Astrocyte (in vitro differentiated cells and primary cell): ENCODE data around the gene CNKSR3. TPM values are rescaled to one million over a fixed set of nuclear protein-coding genes. Genes with fewer than 3 reads are reported as not detected.

Experiments
- DNase-seq: peaks from one replicate; pipeline ENCODE4 v3.0.0-alpha.2; 2010; ENCODE audit warnings: low read depth
- FAIRE-seq: peaks from 2 replicates; lab custom pipeline; 2011; peaks lifted over from hg19 to GRCh38; lab: Jason Lieb, UNC
- H2AFZ ChIP-seq: 2 replicates; pipeline ENCODE4 v1.6.0; 2012; ENCODE audit warnings: low read depth, low read length, inconsistent platforms
- H3K27ac ChIP-seq: 2 replicates; pipeline ENCODE4 v1.5.1; 2011; ENCODE audit warnings: low read depth, low read length, inconsistent platforms
- H3K27me3 ChIP-seq: 2 replicates; pipeline ENCODE4 v1.6.0; 2011; ENCODE audit warnings: low read length, inconsistent platforms; ENCODE audit not compliant: insufficient read depth
- H3K36me3 ChIP-seq: 2 replicates; pipeline ENCODE4 v1.5.1; 2011; ENCODE audit warnings: low read length, inconsistent platforms; ENCODE audit not compliant: insufficient read depth
- H3K4me1 ChIP-seq: 2 replicates; pipeline ENCODE4 v1.5.1; 2011; ENCODE audit warnings: low read length, inconsistent platforms; ENCODE audit not compliant: insufficient read depth
- H3K4me2 ChIP-seq: 2 replicates; pipeline ENCODE4 v1.6.0; 2012; ENCODE audit warnings: low read length, inconsistent platforms
- H3K4me3 ChIP-seq: 2 replicates; pipeline ENCODE4 v1.5.1; 2011; ENCODE audit warnings: low read depth, mild to moderate bottlenecking, low read length, inconsistent platforms; ENCODE audit not compliant: insufficient read depth
- H3K79me2 ChIP-seq: 2 replicates; pipeline ENCODE4 v1.6.0; 2012; ENCODE audit warnings: mild to moderate bottlenecking, low read length, inconsistent platforms; ENCODE audit not compliant: insufficient read depth
- H3K9ac ChIP-seq: 2 replicates; pipeline ENCODE4 v1.6.0; 2012; ENCODE audit warnings: mild to moderate bottlenecking, low read length, inconsistent platforms
- H3K9me3 ChIP-seq: 2 replicates; pipeline ENCODE4 v1.5.1; 2012; ENCODE audit warnings: low read depth, mild to moderate bottlenecking, low read length, inconsistent platforms; ENCODE audit not compliant: insufficient read depth
- H4K20me1 ChIP-seq: 2 replicates; pipeline ENCODE4 v1.6.0; 2012; ENCODE audit warnings: low read length, inconsistent platforms; ENCODE audit not compliant: insufficient read depth
- H3K27ac Mint-ChIP-seq: one replicate; pipeline ENCODE4 v1.8.0; 2021; ENCODE audit warnings: mild to moderate bottlenecking, mixed read lengths; ENCODE audit not compliant: unreplicated experiment
- H3K27me3 Mint-ChIP-seq: one replicate; pipeline ENCODE4 v1.8.0; 2021; ENCODE audit warnings: low read depth, mixed read lengths; ENCODE audit not compliant: unreplicated experiment
- H3K36me3 Mint-ChIP-seq: one replicate; pipeline ENCODE4 v1.8.0; 2021; ENCODE audit warnings: low read depth, mixed read lengths; ENCODE audit not compliant: unreplicated experiment
- H3K4me1 Mint-ChIP-seq: one replicate; pipeline ENCODE4 v1.8.0; 2021; ENCODE audit warnings: low read depth, mixed read lengths; ENCODE audit not compliant: unreplicated experiment
- H3K4me3 Mint-ChIP-seq: one replicate; pipeline ENCODE4 v1.8.0; 2021; ENCODE audit warnings: mild to moderate bottlenecking, moderate library complexity, mixed read lengths; ENCODE audit not compliant: unreplicated experiment
- H3K9me3 Mint-ChIP-seq: one replicate; pipeline ENCODE4 v1.8.0; 2021; ENCODE audit warnings: mild to moderate bottlenecking, mixed read lengths; ENCODE audit not compliant: unreplicated experiment
- CTCF ChIP-seq: IDR thresholded peaks from 2 replicates; pipeline ENCODE4 v1.5.1; 2011; ENCODE audit warnings: low read depth, mild to moderate bottlenecking, inconsistent platforms, low read length, moderate library complexity; ENCODE audit not compliant: insufficient read depth
- EZH2 ChIP-seq: IDR thresholded peaks from 2 replicates; pipeline ENCODE4 v1.6.1; 2012; ENCODE audit warnings: mild to moderate bottlenecking, low read length, inconsistent platforms; ENCODE audit not compliant: insufficient read depth
- total RNA-seq: library from RNA; stranded (reverse); gene quantifications from 2 replicates; pipeline ENCODE4 v1.2.1, GENCODE V29; 2021

The CNKSR3 gene
- total RNA-seq, 1 donor from 2014 or later = 11.1 TPM

DNA sequence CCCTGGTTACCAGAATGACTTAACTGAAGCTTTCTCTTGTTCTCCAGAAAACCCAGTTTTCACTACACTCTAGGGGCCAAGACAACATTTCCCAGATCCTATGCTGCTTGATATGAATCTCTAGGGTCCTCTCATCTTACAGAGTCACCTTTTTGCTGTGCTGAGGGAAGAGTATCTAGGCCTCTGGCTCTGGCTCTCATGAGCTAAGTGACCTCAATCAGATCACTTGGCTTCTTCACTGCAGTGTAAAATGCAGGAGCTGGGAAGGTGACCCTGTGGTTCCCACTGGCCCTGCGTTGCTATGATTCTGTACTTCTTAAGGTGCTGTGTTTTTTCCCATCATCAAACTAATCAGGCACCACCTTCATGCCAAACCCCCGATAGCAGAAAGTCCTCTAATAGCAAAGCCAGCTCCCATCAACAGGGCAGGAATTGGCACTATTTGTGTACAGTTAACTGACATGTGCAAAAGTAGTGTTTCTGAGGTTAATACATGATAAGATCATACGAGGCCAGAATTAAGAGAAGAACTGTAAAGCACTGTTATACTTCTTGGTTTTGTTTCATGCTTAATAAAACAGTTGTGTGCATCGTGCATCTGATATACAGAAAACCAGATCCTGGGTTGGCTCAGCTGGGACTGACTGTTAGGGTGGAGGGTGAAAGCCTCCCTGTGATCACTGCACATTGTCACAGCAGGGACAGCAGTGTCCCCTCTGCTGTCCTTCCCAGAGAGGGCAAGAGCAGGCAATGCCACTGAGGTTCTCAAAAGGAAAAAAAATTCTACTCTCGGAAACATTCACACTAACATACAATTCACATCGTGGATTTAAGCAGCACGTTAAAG lies 46.7 kb downstream of the CNKSR3 start:
- no peaks in the 10 kb centered on the region for H3K9me3 ChIP-seq
- Mint-ChIP-seq H3K27ac (no peak overlapping the region), H3K27me3 (no peaks in the 10 kb centered on the region), H3K36me3 (no peaks in the 10 kb centered on the region), H3K4me1 (peaks cover 12% of the 10 kb centered on the region), H3K4me3 (no peak overlapping the region), H3K9me3 (no peaks in the 10 kb centered on the region)
- peaks cover 3% of the 10 kb centered on the region for H4K20me1 ChIP-seq
- no peak overlapping the region for H3K9ac ChIP-seq
- H3K27me3 ChIP-seq = no peaks in the 10 kb centered on the region
- no peak overlapping the region for H2AFZ ChIP-seq
- no peak overlapping the region for H3K27ac ChIP-seq
- TF ChIP-seq CTCF (no peak), EZH2 (no peak)
- FAIRE-seq (no peak), DNase-seq (no peak)
- H3K4me3 ChIP-seq = no peak overlapping the region
- H3K36me3 ChIP-seq = no peaks in the 10 kb centered on the region
- H3K79me2 ChIP-seq = no peaks in the 10 kb centered on the region
- peaks cover 12% of the 10 kb centered on the region for H3K4me1 ChIP-seq
- no peak overlapping the region for H3K4me2 ChIP-seq

DNA sequence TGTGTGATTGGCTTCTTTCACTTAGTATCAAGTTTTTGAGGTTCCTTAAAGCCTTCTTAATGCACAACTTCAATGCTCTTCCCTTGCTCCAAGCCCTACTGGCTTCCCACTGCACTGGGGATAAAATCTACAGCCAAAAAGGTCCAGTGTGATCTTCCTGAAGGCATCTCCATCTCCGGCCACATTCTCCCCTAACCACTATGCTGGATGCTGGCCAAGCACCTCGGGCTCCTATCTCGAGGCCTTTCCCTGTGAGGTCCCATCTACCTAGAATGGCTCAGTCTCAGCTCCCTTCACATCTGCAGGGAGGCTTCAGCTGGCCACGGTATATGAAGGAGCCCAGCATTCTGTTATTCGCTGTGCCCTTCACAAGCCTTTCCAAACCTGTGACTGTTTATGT lies 48.1 kb downstream of the CNKSR3 start:
- Histone ChIP-seq H4K20me1 (peaks cover 3% of the 10 kb centered on the region), H3K9me3 (no peaks in the 10 kb centered on the region), H3K4me2 (no peak overlapping the region), H3K27me3 (no peaks in the 10 kb centered on the region), H3K27ac (no peak overlapping the region), H2AFZ (no peak overlapping the region), H3K79me2 (peaks cover 5% of the 10 kb centered on the region), H3K4me3 (no peak overlapping the region), H3K4me1 (peaks cover 24% of the 10 kb centered on the region), H3K36me3 (no peaks in the 10 kb centered on the region), H3K9ac (no peak overlapping the region)
- H3K27ac Mint-ChIP-seq = no peak overlapping the region
- H3K27me3 Mint-ChIP-seq = no peaks in the 10 kb centered on the region
- H3K4me1 Mint-ChIP-seq = peaks cover 26% of the 10 kb centered on the region
- no peak overlapping the region for H3K4me3 Mint-ChIP-seq
- TF ChIP-seq CTCF = no peak
- H3K9me3 Mint-ChIP-seq = no peaks in the 10 kb centered on the region
- no peak for DNase-seq
- no peak for FAIRE-seq
- H3K36me3 Mint-ChIP-seq = no peaks in the 10 kb centered on the region

DNA sequence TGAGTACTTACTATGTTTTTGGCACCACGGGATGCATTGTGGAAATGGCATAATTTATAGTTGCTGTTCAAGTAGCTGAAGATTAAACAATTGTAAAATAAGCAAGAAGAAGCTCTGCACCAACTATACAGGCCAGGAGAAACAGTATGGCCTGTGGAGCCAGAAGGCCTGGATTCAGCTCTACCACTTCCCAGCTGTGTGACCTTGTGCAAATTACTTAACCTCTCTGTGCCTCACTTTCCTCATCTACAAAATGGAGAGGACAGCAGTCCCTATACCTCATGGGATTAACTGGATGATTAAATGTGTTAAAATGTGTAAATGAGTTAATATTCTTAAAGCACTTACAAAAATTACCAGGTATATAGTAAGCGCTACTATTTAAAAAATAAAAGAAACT lies 49.1 kb downstream of the CNKSR3 start:
- FAIRE-seq (no peak), DNase-seq (no peak)
- H3K4me1 Mint-ChIP-seq = peaks cover 33% of the 10 kb centered on the region
- no peaks in the 10 kb centered on the region for H3K36me3 Mint-ChIP-seq
- no peak overlapping the region for H3K9ac ChIP-seq
- H3K36me3 ChIP-seq = no peaks in the 10 kb centered on the region
- H3K79me2 ChIP-seq = peaks cover 5% of the 10 kb centered on the region
- H3K4me1 ChIP-seq = peaks cover 33% of the 10 kb centered on the region
- no peak overlapping the region for H3K4me2 ChIP-seq
- H3K4me3 Mint-ChIP-seq = no peak overlapping the region
- no peak overlapping the region for H3K27ac Mint-ChIP-seq
- H3K27me3 Mint-ChIP-seq = no peaks in the 10 kb centered on the region
- H3K9me3 Mint-ChIP-seq = no peaks in the 10 kb centered on the region
- TF ChIP-seq CTCF = no peak
- TF ChIP-seq EZH2 = no peak
- no peak overlapping the region for H3K4me3 ChIP-seq
- peaks cover 3% of the 10 kb centered on the region for H4K20me1 ChIP-seq
- no peak overlapping the region for H3K27ac ChIP-seq
- H2AFZ ChIP-seq = no peak overlapping the region
- no peaks in the 10 kb centered on the region for H3K27me3 ChIP-seq
- H3K9me3 ChIP-seq = no peaks in the 10 kb centered on the region
